Activated CD4-positive, alpha-beta T cell treated with anti-CD3 and anti-CD28 coated beads, Interleukin-2, Interleukin-4, amounts not matched to agents 100 ng/mL and 50 ng/mL, durations not matched to agents 16 hours and 8 hours (primary cell): ENCODE measurements around the gene KRTAP10-7.
"Not testable (repeated sequence)": the region's sequence is repeated elsewhere in the genome, so short reads cannot be mapped to it uniquely, and the experiment has no call there.

ENCODE experiments used
- DNase-seq: peaks from one replicate; pipeline ENCODE4 v3.0.0-alpha.2; 2020; ENCODE audit warnings: low spot score

Gene KRTAP10-7

DNA sequence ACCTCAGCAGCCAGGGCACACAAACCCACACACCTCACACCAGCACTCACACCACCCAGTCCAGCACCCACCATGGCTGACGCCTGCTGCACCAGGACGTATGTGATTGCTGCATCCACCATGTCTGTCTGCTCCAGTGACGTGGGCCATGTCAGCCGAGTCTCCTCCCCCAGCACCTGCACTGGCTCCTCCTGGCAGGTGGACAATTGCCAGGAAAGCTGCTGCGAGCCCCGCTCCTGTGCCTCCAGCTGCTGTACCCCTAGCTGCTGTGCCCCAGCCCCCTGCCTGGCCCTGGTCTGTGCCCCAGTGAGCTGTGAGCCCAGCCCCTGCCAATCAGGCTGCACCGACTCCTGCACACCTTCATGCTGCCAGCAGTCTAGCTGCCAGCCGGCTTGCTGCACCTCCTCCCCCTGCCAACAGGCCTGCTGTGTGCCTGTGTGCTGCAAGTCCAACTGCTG is 11.7 kb downstream of the KRTAP10-7 start, which contains the start of gene KRTAP10-8:
TSS of gene KRTAP10-8 (plus strand) at position 51 of the 458 bp plus-strand sequence. CDS start at position 73, 22 bp downstream.
- no peak for DNase-seq

DNA sequence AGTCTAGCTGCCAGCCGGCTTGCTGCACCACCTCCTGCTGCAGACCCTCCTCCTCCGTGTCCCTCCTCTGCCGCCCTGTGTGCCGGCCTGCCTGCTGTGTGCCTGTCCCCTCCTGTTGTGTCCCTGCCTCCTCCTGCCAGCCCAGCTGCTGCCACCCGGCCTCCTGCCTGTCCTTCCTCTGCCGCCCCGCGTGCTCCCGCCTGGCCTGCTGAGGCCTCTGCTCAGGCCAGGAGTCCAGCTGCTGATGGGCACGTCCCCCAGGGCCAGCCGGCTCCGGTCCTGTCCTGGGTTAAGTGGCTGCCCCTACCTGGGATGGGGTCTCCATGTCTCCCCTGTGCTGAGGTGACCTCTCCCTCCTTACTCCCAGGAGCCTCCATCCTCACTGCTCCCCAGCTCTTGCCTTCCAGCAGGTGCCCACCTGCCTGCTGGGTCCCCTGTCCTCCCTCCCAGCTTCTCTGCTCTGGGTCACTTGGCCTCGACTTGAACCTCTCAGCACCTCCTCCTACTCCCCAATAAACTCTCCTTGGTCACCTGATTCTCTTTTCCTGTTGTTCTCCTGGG is 12.4 kb downstream of the KRTAP10-7 start:
- no peak for DNase-seq

DNA sequence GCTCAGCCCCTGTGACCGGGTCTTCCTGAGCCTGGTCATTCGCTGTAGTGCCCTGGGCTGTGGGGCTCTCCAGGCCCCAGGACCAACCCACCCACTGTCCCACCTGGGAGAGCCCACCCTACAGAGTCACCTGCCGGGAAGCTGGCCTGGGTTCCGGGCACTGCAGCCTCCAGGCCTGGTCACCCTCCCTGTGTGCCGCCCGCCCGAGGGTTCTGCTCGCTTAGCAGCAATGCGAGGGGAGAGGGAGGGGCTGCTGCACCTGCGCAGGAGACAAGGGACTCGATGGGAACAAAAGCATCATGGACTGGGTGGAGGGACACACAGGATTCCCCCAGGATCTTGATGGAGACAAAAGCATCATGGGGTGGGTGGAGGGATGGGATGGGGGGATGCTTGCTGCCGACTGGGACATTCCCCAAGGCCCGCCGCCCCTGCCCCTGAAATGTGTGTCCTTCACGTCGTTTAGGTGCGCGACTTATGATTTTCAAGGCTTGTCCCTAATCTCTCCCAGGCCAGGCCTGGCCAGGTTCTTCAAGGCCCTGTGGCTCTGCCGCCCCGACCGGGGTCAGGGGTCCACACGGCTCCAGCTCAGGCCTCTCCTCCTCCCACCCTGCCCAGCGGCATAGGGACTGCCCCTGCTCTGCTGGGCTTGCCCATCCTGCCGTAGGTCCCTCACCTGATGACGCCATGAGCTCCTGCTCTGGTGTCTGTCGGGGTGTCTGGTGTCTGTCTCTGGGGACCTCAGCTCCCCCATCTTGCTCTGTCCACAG is 13.2 kb downstream of the KRTAP10-7 start:
- DNase-seq = no peak

DNA sequence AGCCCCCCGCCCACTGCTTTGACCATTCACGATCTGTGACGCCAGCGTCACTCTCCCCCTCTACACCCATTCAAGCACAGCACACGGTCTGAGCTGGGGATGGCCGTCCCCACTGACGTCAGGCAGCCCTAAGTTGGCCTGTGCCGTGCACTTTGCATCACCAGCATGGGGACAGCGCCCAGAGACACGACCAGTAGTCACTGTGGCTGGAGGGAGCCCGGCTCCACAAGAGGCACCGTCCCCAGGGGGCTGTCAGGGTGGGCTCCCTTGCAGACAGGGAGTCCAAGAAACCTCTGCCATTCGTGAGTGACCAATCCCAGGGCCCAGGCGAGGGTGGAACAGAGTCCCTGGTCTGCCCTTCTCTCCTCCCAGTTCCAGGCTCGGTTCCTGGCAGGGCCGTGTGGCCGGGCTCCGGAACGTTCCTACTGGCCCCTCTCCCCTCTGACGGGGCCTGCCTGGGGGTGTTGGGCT is 13.8 kb downstream of the KRTAP10-7 start:
- no peak for DNase-seq

DNA sequence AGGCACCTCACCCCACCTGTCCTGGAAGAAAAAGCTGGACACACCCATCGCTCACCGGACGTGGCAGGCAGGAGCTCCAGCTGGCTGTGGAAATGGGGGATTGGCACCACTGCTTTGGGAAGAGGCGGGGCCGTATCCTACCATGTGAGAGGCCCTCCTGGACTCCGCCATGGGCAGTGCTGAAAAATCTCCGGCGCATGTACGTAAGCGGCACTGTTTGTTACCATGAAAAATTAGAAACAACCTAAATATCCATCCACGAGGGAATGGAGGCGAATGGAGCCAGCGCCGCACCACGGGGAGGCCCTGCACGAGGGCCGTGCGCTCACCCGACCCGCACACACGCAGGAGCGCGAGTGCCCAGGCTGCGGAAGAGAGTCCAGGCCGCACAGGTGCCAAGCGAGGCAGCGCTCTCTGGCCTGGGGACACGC is 14.6 kb downstream of the KRTAP10-7 start:
- no peak for DNase-seq

DNA sequence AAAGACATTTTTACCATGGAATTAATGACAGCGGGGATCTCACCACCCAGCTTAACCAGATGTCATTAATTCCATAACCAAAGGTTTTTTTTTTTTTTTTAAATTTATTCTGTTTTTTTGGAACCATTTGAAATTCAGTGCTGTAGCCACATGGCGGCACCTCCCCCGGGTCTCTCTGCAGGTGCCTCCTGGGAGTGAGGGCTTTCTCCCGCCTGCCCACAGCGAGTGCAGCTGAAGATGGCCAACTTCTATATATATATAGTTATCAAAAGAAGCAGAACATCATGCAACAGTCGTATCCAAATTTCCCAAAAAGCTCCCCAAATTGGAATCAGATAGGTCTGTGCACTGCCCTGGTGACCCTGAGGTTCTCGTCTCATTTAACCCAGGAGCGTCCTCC is 15.1 kb downstream of the KRTAP10-7 start:
- DNase-seq = no peak

DNA sequence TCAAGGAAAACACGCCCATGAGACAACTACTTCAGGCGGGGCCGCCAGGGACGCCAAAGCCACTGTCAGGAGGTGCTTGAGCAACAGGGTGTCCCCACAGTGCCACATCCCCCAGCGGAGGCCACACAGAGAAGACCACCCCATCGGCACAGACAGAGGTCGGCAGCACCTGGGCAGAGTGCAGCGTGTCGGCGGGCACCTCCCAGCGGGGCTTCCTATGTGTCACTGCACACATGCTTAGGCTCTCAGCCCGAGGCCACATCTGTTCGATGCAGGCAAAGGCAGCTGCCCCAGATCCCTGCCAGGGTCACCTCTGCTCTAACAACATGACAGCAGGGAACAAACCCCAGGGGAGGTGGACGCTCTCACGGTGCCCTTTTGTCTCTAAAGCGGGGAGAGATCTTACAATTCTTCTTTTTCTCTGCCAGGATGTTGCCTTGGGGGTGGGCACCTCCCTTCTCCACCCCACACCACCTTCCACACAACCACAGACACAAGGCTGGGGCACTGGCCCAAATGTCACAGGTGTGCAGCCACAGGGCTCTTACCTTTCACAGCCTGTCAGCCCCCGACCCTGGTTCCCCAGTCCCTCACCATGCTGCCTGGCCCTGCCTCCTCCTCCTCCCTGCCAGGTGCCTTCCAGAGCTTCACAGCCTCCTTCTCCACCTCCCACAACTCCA is 15.7 kb downstream of the KRTAP10-7 start:
- DNase-seq = no peak

DNA sequence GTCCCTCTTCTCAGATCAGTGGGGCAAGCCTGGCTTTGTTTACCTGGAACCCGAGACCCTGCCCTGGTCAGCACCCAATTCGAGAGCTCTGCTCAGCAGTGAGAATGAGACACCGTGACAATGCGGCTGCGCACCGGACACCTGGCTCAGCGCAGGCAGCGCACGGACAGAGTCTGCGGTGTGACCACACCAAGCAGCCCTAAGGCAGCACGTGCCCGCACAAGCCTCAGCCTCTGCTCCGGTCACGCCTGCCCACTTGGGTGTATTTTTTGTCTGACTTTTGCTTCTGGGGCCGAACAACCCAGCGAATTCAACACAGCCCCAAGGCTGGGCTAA is 16.2 kb downstream of the KRTAP10-7 start:
- DNase-seq = no peak

DNA sequence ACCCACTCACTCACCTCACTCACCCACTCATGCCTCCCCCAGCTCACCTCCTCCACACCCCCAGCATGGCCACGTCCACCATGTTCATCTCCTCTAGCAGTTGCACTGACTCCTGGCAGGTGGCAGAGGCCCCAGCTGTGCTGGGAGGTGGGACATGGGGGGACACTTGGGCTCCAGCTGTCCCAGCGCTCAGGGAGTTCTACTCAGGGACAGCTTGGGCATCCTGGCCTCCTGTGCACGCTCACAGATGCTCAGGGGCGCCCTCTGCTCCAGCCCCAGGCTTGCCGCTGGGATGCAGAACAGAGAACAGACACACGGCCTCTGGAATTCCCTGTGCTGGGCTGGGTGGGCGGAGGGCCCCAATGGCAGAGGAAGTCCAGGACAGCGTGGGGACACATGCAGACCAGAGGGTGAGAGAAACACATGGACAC is 16.7 kb downstream of the KRTAP10-7 start:
- DNase-seq = no peak

DNA sequence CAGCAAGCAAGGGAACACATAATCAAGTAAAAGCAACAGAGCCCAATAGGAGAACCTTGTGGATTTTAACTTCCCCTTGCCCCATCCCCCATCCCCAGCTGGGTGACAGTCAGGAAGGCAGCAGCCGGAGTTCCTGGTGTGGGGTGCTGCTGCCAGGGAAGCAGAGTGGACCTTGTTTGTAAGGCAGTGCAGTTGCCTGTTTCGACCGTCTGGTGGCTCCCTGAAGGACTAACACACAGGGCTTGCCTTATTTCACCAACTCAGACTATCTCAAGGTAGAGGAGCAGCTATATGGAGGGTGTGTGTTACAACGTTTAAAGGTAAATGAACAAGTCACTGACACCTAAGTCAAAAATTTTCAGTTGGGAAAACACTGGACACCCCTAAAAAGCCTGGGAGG is 18.1 kb downstream of the KRTAP10-7 start:
- DNase-seq = no peak

DNA sequence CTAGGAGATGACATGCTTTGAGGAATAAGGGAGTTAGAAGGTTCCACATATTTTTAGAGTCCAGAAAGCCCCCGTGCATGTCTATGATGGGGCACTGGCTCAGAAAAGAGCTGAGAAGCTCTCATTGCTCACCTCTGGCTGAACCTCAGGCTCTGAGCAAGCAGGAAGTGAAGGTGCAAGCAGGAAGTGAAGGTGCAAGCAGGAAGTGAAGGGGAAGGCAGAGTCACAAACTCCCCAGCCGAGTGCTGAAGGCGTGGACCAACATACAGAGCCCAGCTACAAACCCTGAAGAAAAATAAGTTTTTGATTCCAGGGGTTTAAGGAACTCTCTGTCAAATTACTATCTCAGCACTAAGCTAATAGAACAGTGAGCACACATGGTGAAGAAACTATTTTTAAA is 18.5 kb downstream of the KRTAP10-7 start:
- peak; percentile 40 for DNase-seq

DNA sequence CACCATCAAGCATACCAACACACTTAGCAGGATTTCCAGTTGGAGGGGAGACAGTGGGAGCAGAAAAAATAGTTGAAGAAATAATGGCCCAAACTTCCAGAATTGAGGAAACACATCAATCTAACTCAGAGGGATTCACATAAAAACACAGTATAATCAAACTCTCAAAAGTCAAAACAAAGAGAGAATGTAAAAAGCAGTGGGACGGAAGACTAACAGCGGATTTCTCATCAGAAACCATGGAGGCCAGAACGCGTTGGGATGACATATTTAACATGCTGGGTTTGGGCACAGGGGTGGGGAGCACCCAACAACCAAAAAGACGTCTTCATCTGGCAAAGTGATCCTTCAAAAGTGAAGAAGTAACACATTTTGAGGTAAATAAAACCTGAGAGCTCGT is 19.5 kb downstream of the KRTAP10-7 start:
- DNase-seq = no peak

DNA sequence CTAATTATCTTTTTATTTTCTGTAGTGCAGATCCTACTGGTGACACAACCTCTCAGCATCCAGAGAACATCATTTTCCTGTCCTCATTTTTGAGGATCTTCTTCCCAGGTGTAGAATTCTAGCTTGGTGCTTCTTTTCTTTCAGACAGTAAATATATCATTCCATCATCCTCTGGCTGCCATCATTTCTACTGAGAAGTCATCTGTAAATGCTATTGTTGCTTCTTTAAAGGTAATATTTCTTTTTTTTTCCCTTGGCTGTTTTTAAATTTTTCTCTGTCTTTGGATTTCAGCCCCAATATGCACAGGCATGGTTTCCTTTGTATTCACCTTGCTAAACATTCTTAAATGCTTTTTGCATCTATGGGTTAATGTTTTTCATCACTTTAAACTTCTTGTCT is 23.2 kb downstream of the KRTAP10-7 start:
- DNase-seq = no peak

DNA sequence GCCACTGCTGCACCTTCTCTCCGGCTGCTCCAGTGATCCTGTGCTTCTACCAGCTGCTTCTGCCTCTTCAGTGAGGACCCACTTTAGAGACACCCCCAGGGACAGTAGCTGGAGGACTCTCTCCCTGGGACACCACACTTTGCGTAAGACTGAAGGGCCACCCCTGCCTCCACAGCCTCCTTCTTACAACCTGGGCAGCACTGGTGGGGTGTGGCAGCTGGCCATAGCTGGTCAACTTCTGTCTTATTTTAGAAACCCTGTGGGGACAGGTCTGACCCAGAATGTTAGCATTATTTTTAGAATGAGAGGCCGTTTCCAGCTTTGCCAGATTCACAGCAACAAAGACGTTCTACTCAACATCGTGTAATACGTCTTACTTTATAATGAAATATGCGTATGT is 25.4 kb downstream of the KRTAP10-7 start:
- no peak for DNase-seq

DNA sequence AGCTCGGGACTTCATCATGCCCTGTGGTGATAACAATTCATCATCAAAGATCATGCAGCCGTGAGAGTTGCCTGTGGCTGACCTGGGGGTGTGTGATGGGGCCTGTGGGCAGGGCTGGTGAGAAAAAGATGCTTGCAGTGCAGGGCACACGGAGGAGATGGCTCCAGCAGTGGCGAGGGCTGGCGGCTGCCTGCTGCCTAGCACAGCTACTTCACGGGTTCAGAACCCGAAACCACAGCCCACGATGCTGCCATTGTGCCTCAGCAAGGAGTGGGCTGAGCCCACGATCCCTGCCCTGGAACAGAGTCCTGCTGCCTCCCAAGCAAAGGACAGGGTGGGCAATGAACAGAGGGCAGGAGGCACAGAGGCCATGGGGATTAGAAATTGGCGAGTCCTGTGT is 25.9 kb downstream of the KRTAP10-7 start:
- DNase-seq = no peak

DNA sequence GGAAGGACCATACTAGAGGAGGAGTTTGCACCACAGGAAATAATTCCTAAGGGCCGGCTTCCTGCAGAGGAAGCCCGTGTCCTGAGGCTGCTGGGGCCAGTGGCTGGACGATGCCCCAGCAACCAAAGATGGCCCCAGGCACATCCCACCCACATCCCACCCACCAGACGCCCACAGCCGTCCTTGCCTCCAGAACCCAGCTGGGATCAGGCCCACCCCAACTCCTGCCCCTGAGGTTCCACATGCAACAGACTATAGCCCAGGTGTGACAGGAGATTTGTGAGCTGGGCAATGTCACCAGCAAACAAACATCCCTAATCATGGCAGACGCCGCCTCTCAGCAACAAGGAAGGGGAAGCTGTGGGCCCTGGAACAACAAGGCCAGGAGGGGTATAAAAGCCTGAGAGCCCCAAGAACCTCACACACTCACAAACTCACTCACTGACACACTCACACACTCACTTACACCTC is 26.3 kb downstream of the KRTAP10-7 start, which contains the start of gene KRTAP10-9:
TSS of gene KRTAP10-9 (plus strand) at position 421 of the 471 bp plus-strand sequence. CDS start 79 bp downstream, outside the sequence.
- DNase-seq = no peak

DNA sequence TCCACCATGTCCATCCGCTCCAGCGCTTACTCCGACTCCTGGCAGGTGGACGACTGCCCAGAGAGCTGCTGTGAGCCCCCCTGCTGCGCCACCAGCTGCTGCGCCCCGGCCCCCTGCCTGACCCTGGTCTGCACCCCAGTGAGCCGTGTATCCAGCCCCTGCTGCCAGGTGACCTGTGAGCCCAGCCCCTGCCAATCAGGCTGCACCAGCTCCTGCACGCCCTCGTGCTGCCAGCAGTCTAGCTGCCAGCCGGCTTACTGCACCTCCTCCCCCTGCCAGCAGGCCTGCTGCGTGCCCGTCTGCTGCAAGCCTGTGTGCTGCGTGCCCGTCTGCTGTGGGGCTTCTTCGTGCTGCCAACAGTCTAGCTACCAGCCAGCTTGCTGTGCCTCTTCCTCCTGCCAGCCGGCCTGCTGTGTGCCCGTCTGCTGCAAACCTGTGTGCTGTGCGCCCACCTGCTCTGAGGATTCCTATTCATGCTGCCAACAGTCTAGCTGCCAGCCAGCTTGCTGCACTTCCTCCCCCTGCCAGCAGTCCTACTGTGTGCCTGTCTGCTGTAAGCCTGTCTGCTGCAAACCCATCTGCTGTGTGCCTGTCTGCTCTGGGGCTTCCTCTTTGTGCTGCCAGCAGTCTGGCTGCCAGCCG is 26.9 kb downstream of the KRTAP10-7 start:
- not testable (repeated sequence) for DNase-seq

DNA sequence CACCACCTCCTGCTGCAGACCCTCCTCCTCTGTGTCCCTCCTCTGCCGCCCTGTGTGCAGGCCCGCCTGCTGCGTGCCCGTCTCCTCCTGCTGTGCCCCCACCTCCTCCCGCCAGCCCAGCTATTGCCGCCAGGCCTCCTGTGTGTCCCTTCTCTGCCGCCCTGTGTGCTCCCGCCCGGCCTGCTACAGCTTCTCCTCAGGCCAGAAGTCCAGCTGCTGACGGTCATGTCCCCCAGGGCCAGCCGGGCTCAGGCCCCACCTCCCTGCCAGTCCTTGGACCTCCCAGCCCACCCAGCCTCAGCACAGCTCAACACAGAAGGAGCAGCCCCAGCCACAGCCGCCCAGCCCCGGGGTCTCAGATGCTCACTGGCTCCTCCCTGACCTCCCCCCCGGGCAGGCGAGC is 27.4 kb downstream of the KRTAP10-7 start:
- not testable (repeated sequence) for DNase-seq

DNA sequence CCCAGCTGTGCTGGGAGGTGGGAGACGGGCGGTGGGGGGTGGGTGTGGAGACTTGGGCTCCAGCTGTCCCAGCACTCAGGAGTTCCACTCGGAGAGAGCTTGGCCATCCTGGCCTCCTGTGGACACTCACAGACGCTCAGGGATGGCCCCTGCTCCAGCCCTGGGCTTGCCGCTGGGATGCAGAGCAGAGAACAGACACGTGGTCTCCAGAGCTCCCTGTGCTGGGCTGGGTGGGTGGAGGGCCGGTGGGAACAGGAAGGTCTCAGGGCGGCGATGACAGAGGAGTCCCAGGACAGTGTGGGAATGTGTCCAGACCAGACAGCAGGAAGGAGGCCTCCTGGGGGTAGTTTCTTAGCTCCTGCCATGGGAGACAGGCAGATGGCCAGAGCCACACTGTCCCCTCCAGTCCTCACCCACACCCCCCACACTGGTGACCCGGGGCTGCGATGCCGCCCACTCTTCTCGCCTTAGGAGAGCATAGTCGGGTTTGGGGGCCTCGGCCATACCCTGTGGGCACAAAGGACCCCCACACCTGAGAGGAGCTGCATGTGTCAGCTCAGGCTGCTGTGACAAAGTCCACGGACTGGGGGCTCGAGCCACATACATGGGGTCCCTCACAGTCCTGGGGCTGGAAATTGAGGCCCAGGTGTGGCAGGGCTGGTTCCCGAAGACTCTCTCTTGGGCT is 28.5 kb downstream of the KRTAP10-7 start:
- no peak for DNase-seq

DNA sequence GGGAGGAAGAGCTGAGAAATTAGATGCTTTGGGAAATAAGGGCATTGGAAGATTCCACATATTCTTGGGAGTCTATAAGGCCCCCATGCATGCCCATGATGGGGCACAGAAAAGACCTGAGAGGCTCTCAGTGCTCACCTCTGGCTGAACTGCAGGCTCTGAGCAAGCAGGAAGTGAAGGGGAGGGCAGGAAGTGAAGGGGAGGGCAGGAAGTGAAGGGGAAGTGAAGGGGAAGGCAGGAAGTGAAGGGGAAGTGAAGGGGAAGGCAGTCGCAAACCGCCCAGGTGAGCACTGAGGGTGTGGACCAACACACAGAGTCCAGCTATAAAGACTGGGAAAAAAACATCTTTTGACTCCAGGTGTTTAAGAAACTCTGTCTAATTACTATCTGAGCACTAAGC is 30.0 kb downstream of the KRTAP10-7 start:
- DNase-seq = no peak

DNA sequence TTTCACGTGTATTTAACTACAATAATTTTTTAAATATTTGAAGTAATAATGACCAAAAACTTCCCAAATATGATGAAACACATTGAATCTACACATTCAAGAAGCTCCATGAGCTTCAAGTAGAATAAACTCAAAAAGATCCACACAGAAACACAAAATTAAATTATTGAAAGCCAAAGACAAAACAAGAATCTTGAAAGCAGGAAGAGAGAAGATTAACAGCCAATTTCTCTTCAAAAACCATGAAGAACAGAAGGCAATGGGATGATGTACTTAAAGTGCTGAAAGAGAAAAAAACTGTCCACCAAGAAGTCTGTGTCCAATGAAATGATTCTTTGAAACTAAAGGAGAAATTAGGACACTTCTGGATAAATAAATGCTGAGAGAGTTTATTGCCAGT is 31.7 kb downstream of the KRTAP10-7 start:
- no peak for DNase-seq
